Cardiac muscle cell (in vitro differentiated cells and primary cell): Measurements from ENCODE around the gene PCNP. TPM values are rescaled to one million over a fixed set of nuclear protein-coding genes. Genes with fewer than 3 reads are reported as not detected.
A peak's percentile ranks its signal among the peaks of the same experiment; 100 is the strongest.
"Not testable (repeated sequence)": the region's sequence is repeated elsewhere in the genome, so short reads cannot be mapped to it uniquely, and the experiment has no call there.

Experiments
- DNase-seq, 2 donors: peaks; one replicate each; pipeline versions ENCODE4 v3.0.0 to v3.0.0-alpha.2; 2010 to 2017; ENCODE audit warnings: low read depth in 1 of 2, low spot score in 1 of 2
- H3K27ac ChIP-seq: fragments of 200-600 bp; sonication (generic); 2 replicates; pipeline ENCODE4 v1.5.1; 2016
- H3K27me3 ChIP-seq: fragments of 200-600 bp; sonication (generic); 2 replicates; pipeline ENCODE4 v1.6.0; 2016; ENCODE audit warnings: control low read depth
- H3K36me3 ChIP-seq: fragments of 200-600 bp; sonication (generic); 2 replicates; pipeline ENCODE4 v1.5.1; 2016; ENCODE audit warnings: control low read depth
- H3K4me1 ChIP-seq: fragments of 200-600 bp; sonication (generic); 2 replicates; pipeline ENCODE4 v1.8.1; 2017; ENCODE audit warnings: low read depth, mild to moderate bottlenecking, mixed run types
- H3K4me3 ChIP-seq: fragments of 200-600 bp; sonication (generic); 2 replicates; pipeline ENCODE4 v1.5.1; 2016; ENCODE audit warnings: mild to moderate bottlenecking
- H3K9me3 ChIP-seq: fragments of 200-600 bp; sonication (generic); 2 replicates; pipeline ENCODE4 v1.5.1; 2017; ENCODE audit warnings: low read depth, mild to moderate bottlenecking, control low read depth
- polyA plus RNA-seq: library from polyadenylated mRNA; unstranded; fragments of >200 nt; fragmentation: Nextera tagmentation; extraction: Ambion mirVana; gene quantifications from 2 replicates; pipeline ENCODE4 v1.2.1, GENCODE V29; 2016
- total RNA-seq: library from RNA; depleted of rRNA; stranded (reverse); fragments of >200 nt; gene quantifications from 2 replicates; pipeline ENCODE4 v1.2.3, GENCODE V29; 2016
- TF ChIP-seq, protein P1 (sequence below): IDR thresholded peaks from 2 replicates; pipeline ENCODE4 v1.5.1; 2012; ENCODE audit warnings: low read depth, mild to moderate bottlenecking, low read length

The PCNP gene
- total and polyA plus RNA-seq, 2 experiments from 2014 or later: 64.5 to 119 TPM

DNA sequence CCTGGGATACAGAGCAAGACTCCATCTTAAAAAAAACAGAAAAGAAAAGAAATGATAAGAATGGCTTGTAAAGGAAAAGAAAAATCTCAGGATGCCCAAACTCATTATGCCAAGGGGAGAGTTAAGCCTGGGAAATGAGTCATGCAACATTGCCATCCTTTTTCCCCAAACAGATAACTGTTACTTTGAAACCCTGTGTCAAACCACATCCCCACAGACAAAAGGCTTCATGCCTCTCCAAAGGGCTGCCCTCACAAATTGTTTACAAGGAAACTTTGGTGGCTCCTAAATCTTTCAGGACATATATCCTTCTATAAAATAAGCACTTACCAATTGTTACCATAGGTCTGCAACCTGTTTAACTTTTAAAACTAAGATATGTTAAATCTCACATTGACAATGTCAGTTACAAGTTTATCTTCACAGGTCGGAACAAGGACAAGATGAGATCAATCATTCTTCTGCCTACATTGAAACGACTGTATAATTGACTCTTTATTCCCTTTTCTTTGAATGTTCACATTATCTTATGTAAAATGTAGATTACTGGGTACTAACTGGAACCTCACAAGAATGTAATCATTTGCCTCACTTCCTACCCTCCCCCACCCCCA is 42.4 kb upstream of the PCNP start:
- no peak for DNase-seq
- Histone ChIP-seq H3K27me3 (no peaks in the 10 kb centered on the region), H3K36me3 (no peaks in the 10 kb centered on the region), H3K27ac (no peak overlapping the region), H3K4me1 (no peaks in the 10 kb centered on the region), H3K4me3 (no peak overlapping the region), H3K9me3 (no peaks in the 10 kb centered on the region)
- TF ChIP-seq, protein P1, sequence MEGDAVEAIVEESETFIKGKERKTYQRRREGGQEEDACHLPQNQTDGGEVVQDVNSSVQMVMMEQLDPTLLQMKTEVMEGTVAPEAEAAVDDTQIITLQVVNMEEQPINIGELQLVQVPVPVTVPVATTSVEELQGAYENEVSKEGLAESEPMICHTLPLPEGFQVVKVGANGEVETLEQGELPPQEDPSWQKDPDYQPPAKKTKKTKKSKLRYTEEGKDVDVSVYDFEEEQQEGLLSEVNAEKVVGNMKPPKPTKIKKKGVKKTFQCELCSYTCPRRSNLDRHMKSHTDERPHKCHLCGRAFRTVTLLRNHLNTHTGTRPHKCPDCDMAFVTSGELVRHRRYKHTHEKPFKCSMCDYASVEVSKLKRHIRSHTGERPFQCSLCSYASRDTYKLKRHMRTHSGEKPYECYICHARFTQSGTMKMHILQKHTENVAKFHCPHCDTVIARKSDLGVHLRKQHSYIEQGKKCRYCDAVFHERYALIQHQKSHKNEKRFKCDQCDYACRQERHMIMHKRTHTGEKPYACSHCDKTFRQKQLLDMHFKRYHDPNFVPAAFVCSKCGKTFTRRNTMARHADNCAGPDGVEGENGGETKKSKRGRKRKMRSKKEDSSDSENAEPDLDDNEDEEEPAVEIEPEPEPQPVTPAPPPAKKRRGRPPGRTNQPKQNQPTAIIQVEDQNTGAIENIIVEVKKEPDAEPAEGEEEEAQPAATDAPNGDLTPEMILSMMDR: no peak

DNA sequence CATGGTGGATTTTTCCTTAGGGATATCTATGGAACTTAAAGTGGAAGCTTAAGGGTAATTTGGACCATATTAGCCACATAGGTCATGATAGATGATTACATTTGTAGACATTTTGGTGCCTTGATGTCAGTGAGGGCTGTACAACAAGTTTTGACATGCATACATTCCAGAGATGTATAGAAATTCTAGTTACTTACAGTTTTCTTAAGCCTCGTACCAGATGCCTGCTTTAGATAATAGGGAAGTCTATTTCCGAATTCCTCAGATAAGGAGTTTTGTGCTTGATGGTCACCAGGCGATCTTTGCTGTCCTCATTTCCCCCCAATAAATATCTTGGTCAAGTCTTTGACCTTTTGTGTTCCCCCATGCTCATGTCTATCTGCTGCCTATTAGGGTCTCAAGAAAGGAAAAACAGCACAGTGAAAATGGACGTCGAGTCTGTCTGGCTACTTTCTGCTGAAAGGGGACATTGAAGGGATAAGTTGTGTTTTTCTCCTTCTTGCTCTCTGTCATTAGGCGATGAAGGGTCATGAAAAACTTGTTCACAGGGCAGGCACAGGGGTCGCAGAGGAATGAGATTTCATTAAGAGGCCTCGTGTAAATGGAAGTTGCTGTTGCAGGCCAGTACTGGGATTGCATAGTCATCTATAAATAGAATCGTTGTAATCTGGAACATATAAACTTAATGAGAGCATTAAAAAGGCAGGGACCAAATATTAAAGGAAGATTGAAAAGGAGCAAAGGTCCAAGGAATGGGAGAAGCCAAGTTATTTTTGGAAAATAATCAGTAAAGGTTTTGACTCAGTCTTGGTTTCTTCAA is 41.0 kb upstream of the PCNP start:
- H3K9me3 ChIP-seq: no peaks in the 10 kb centered on the region
- H3K27ac ChIP-seq: no peak overlapping the region
- H3K4me1 ChIP-seq: no peaks in the 10 kb centered on the region
- DNase-seq: peak; percentile 12 to 22
- H3K27me3 ChIP-seq: no peaks in the 10 kb centered on the region
- H3K36me3 ChIP-seq: no peaks in the 10 kb centered on the region
- TF ChIP-seq, protein P1: no peak
- H3K4me3 ChIP-seq: no peak overlapping the region

DNA sequence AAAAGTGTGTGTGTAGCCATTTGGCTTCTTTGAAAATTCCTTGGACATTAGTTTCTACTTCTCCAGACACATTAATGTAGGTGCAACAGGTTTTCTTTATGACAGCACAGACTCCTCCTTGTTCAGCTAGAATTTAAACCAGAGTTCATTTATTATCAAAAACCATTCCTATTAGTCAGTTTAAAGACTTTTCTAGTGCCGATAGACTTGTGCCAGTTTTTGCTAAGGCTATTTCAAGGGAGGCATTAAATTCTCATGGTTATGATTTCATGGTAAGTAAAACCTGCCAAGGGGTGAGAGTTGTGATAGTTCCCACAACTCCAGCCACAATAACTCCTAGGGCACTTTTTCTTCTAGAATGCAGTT is 40.4 kb upstream of the PCNP start:
- Histone ChIP-seq H3K4me1 (no peaks in the 10 kb centered on the region), H3K4me3 (no peak overlapping the region), H3K36me3 (no peaks in the 10 kb centered on the region), H3K27ac (no peak overlapping the region), H3K9me3 (no peaks in the 10 kb centered on the region), H3K27me3 (no peaks in the 10 kb centered on the region)
- DNase-seq: no peak
- TF ChIP-seq, protein P1: no peak

DNA sequence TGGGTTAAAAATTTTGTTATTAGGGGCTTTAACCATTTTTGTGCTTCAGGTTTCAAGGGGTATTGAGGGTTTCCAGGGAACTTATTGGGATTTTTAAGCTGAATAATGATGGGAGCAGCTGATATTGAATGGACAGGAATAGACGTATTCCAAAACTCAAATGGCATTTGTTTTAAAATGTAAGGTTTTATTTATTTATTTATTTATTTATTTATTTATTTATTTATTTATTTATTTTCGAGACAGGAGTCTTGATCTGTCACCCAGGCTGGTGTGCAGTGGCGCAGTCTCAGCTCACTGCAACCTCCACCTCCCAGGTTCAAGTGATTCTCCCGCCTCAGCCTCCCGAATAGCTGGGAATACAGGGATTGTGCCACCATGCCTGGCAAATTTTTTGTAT is 38.8 kb upstream of the PCNP start:
- Histone ChIP-seq H3K27ac (no peak overlapping the region), H3K9me3 (no peaks in the 10 kb centered on the region), H3K4me1 (no peaks in the 10 kb centered on the region), H3K36me3 (no peaks in the 10 kb centered on the region), H3K27me3 (no peaks in the 10 kb centered on the region), H3K4me3 (no peak overlapping the region)
- TF ChIP-seq, protein P1: no peak
- DNase-seq: no peak

- Histone ChIP-seq H3K27ac (no peak overlapping the region), H3K36me3 (no peaks in the 10 kb centered on the region), H3K9me3 (no peaks in the 10 kb centered on the region), H3K27me3 (no peaks in the 10 kb centered on the region), H3K4me3 (no peak overlapping the region), H3K4me1 (no peaks in the 10 kb centered on the region)
- no peak for DNase-seq
- TF ChIP-seq, protein P1: no peak
Measured at GRCh38 chr3:101536266-101536665, 37.7 kb upstream of the PCNP start.

DNA sequence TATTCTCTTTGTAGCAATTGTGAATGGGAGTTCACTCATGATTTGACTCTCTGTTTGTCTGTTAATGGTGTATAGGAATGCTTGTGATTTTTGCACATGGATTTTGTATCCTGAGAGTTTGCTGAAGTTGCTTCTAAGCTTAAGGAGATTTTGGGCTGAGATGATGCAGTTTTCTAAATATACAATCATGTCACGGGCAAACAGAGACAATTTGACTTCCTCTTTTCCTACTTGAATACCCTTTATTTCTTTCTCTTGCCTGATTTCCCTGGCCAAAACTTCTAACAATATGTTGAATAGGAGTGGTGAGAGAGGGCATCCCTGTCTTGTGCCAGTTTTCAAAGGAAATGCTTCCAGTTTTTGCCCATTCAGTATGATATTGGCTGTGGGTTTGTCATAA is 37.0 kb upstream of the PCNP start:
- not testable (repeated sequence) for H3K36me3 ChIP-seq, H3K27me3 ChIP-seq, H3K9me3 ChIP-seq, H3K4me3 ChIP-seq, H3K4me1 ChIP-seq, H3K27ac ChIP-seq, DNase-seq
